CD8-positive, alpha-beta memory T cell (primary cell): Measurements from ENCODE around the gene METTL1. TPM values are rescaled to one million over a fixed set of nuclear protein-coding genes. Genes with fewer than 3 reads are reported as not detected.
"Not testable (repeated sequence)": the region's sequence is repeated elsewhere in the genome, so short reads cannot be mapped to it uniquely, and the experiment has no call there.

ENCODE experiments used
- CTCF ChIA-PET: fragments of 350-600 bp; sonication (Branson Sonifier 250); formaldehyde crosslinking; loops from one replicate; lab custom pipeline; 2021; ENCODE audit warnings: antibody characterized with exemption; lab: Charles Lee
- POLR2A ChIA-PET: fragments of 350-600 bp; sonication (Branson Sonifier 250); formaldehyde crosslinking; loops from one replicate; lab custom pipeline; 2021; ENCODE audit warnings: antibody characterized with exemption; lab: Charles Lee
- DNase-seq, 5 donors: peaks; one replicate each; pipeline versions ENCODE4 v3.0.0 to v3.0.0-alpha.2; 2020 to 2022; ENCODE audit warnings: mixed read lengths in 1 of 5
- H3K27ac ChIP-seq: one replicate; pipeline ENCODE4 v1.7.0; 2013; ENCODE audit warnings: low read depth, mild to moderate bottlenecking, low read length, moderate library complexity
- H3K27me3 ChIP-seq: 2 replicates; pipeline ENCODE4 v1.7.0; 2013; ENCODE audit warnings: low read length, mild to moderate bottlenecking; ENCODE audit not compliant: insufficient read depth, poor library complexity, severe bottlenecking
- H3K36me3 ChIP-seq: 2 replicates; pipeline ENCODE4 v1.7.0; 2013; ENCODE audit warnings: mild to moderate bottlenecking, low read length, moderate library complexity; ENCODE audit not compliant: insufficient read depth
- H3K4me1 ChIP-seq: 2 replicates; pipeline ENCODE4 v1.7.0; 2013; ENCODE audit warnings: mild to moderate bottlenecking, low read length, moderate library complexity; ENCODE audit not compliant: insufficient read depth
- H3K4me3 ChIP-seq: 2 replicates; pipeline ENCODE4 v1.7.0; 2013; ENCODE audit warnings: mild to moderate bottlenecking, low read length
- H3K9me3 ChIP-seq: 2 replicates; pipeline ENCODE4 v1.7.0; 2013; ENCODE audit warnings: mild to moderate bottlenecking, low read length
- H3K27ac Mint-ChIP-seq, 8 donors: one replicate each; pipeline ENCODE4 v1.8.0; 2020 to 2021; ENCODE audit warnings: mixed read lengths in 8 of 8, mild to moderate bottlenecking in 6 of 8, inconsistent platforms in 3 of 8, moderate library complexity in 3 of 8
- H3K27me3 Mint-ChIP-seq, 2 donors: one replicate each; pipeline ENCODE4 v1.8.0; 2020 to 2021; ENCODE audit warnings: mixed read lengths in 2 of 2, mild to moderate bottlenecking in 1 of 2, moderate library complexity in 1 of 2
- H3K36me3 Mint-ChIP-seq, 3 donors: one replicate each; pipeline ENCODE4 v1.8.0; 2020 to 2021; ENCODE audit warnings: mixed read lengths in 3 of 3, inconsistent platforms in 1 of 3, mild to moderate bottlenecking in 1 of 3
- H3K4me1 Mint-ChIP-seq, 3 donors: one replicate each; pipeline ENCODE4 v1.8.0; 2020 to 2021; ENCODE audit warnings: mixed read lengths in 3 of 3, inconsistent platforms in 1 of 3, mild to moderate bottlenecking in 1 of 3
- H3K4me3 Mint-ChIP-seq, 7 donors: one replicate each; pipeline ENCODE4 v1.8.0; 2020 to 2021; ENCODE audit warnings: mixed read lengths in 7 of 7, mild to moderate bottlenecking in 6 of 7, moderate library complexity in 4 of 7, inconsistent platforms in 2 of 7
- H3K9me3 Mint-ChIP-seq, 5 donors: one replicate each; pipeline ENCODE4 v1.8.0; 2020 to 2022; ENCODE audit warnings: mixed read lengths in 5 of 5, mild to moderate bottlenecking in 3 of 5, moderate library complexity in 2 of 5, inconsistent platforms in 1 of 5
- polyA plus RNA-seq: library from polyadenylated mRNA; unstranded; fragments of 300-500 nt; fragmentation: Illumina TruSeq; gene quantifications from one replicate; pipeline ENCODE4 v1.2.3, GENCODE V29; 2021
- total RNA-seq, 2 experiments: library from RNA; stranded (reverse); gene quantifications; one replicate each; pipeline ENCODE4 v1.2.3, GENCODE V29; 2021

The METTL1 gene
- total and polyA plus RNA-seq, 3 experiments from 2014 or later: 18.6 to 74.2 (median 69.8) TPM

- Mint-ChIP-seq H3K36me3 (peaks cover 8 to 61% (median 15%) of the 10 kb centered on the region in 3 donors), H3K9me3 (no peaks in the 10 kb centered on the region), H3K27ac (peak overlapping the region in 7 of 8 donors; percentile 40 to 85 (median 72)), H3K4me1 (peaks cover 9 to 29% (median 15%) of the 10 kb centered on the region in 3 donors), H3K27me3 (peaks cover 0 to 1% of the 10 kb centered on the region in 2 donors), H3K4me3 (peak overlapping the region in 1 of 7 donors; percentile 23)
- no peaks in the 10 kb centered on the region for H3K4me1 ChIP-seq
- no peak overlapping the region for H3K27ac ChIP-seq
- ChIA-PET CTCF (interaction anchor here (1.0 kb wide), 1 partner anchor 18 kb away, joined by 3 read pairs; no protein-coding TSS in a partner anchor), POLR2A (interaction anchor here (1.0 to 1.2 kb wide), 2 partner anchors 18 to 21 kb away, joined by 3 to 4 read pairs; partner anchors contain the start of gene TSPAN31)
- no peaks in the 10 kb centered on the region for H3K9me3 ChIP-seq
- H3K27me3 ChIP-seq: no peaks in the 10 kb centered on the region
- H3K4me3 ChIP-seq: no peak overlapping the region
- peaks cover 25% of the 10 kb centered on the region for H3K36me3 ChIP-seq
- DNase-seq: no peak
Observed at GRCh38 chr12:57723630-57723962, 48.3 kb downstream of the METTL1 start.

GRCh38 chr12:57722716-57723629 lies 48.9 kb downstream of the METTL1 start:
- Mint-ChIP-seq H3K36me3 (peaks cover 4 to 62% (median 14%) of the 10 kb centered on the region in 3 donors), H3K9me3 (no peaks in the 10 kb centered on the region), H3K27ac (peak overlapping the region; percentile 12 to 95 (median 67)), H3K27me3 (peaks cover 0 to 1% of the 10 kb centered on the region in 2 donors), H3K4me1 (peaks cover 9 to 29% (median 15%) of the 10 kb centered on the region in 3 donors), H3K4me3 (peak overlapping the region in 1 of 7 donors; percentile 23)
- ChIA-PET POLR2A (interaction anchor here (0.6 to 1.2 kb wide), 7 partner anchors 14 to 1273 kb away, joined by 3 to 7 read pairs (median 4); partner anchors contain the start of genes ARHGEF25 and TSPAN31), CTCF (no interaction called here)
- Histone ChIP-seq H3K9me3 (no peaks in the 10 kb centered on the region), H3K27me3 (no peaks in the 10 kb centered on the region), H3K4me1 (no peaks in the 10 kb centered on the region), H3K36me3 (peaks cover 30% of the 10 kb centered on the region), H3K4me3 (no peak overlapping the region), H3K27ac (no peak overlapping the region)
- DNase-seq: no peak

GRCh38 chr12:57721846-57722608 lies 49.9 kb downstream of the METTL1 start:
- H3K36me3 ChIP-seq: peaks cover 31% of the 10 kb centered on the region
- H3K27me3 Mint-ChIP-seq, H3K27ac ChIP-seq, H3K4me1 ChIP-seq, H3K4me3 Mint-ChIP-seq, H3K27me3 ChIP-seq, CTCF ChIA-PET, H3K9me3 ChIP-seq, H3K9me3 Mint-ChIP-seq, H3K4me3 ChIP-seq, DNase-seq: not testable (repeated sequence)
- H3K27ac Mint-ChIP-seq: peak overlapping the region in 4 of 8 donors; percentile 10 to 85 (median 45)
- H3K4me1 Mint-ChIP-seq: peaks cover 9 to 29% (median 15%) of the 10 kb centered on the region in 3 donors
- POLR2A ChIA-PET: interaction anchor here (0.6 to 1.2 kb wide), 4 partner anchors 15 to 148 kb away, joined by 3 to 5 read pairs (median 3); partner anchors contain the start of gene TSPAN31
- peaks cover 4 to 59% (median 14%) of the 10 kb centered on the region in 3 donors for H3K36me3 Mint-ChIP-seq

GRCh38 chr12:57720606-57721595 lies 51.0 kb downstream of the METTL1 start:
- H3K27ac Mint-ChIP-seq: peak overlapping the region in 4 of 8 donors; percentile 36 to 81 (median 62)
- peaks cover 4 to 63% (median 15%) of the 10 kb centered on the region in 3 donors for H3K36me3 Mint-ChIP-seq
- Histone ChIP-seq H3K27me3 (no peaks in the 10 kb centered on the region), H3K9me3 (no peaks in the 10 kb centered on the region), H3K36me3 (peaks cover 42% of the 10 kb centered on the region), H3K4me1 (no peaks in the 10 kb centered on the region), H3K4me3 (no peak overlapping the region), H3K27ac (no peak overlapping the region)
- ChIA-PET CTCF (interaction anchor here (1.0 to 2.2 kb wide), 3 partner anchors 21 to 262 kb away, joined by 3 to 8 read pairs (median 4); partner anchors contain the start of gene B4GALNT1), POLR2A (interaction anchor here (1.2 kb wide), 1 partner anchor 24 kb away, joined by 3 read pairs; the partner anchor contains the start of gene TSPAN31)
- H3K4me1 Mint-ChIP-seq: peaks cover 9 to 29% (median 15%) of the 10 kb centered on the region in 3 donors
- no peaks in the 10 kb centered on the region for H3K9me3 Mint-ChIP-seq
- no peaks in the 10 kb centered on the region for H3K27me3 Mint-ChIP-seq
- no peak overlapping the region for H3K4me3 Mint-ChIP-seq
- DNase-seq: no peak

GRCh38 chr12:57719777-57720605 lies 51.9 kb downstream of the METTL1 start:
- Histone ChIP-seq H3K27ac (no peak overlapping the region), H3K4me3 (no peak overlapping the region), H3K4me1 (no peaks in the 10 kb centered on the region), H3K36me3 (peaks cover 48% of the 10 kb centered on the region), H3K9me3 (no peaks in the 10 kb centered on the region), H3K27me3 (no peaks in the 10 kb centered on the region)
- CTCF ChIA-PET: interaction anchor here (1.0 to 2.2 kb wide), 3 partner anchors 21 to 261 kb away, joined by 3 to 8 read pairs (median 4); partner anchors contain the start of gene B4GALNT1
- Mint-ChIP-seq H3K4me1 (peaks cover 5 to 26% (median 14%) of the 10 kb centered on the region in 3 donors), H3K9me3 (no peaks in the 10 kb centered on the region), H3K4me3 (no peak overlapping the region), H3K27me3 (no peaks in the 10 kb centered on the region), H3K36me3 (peaks cover 4 to 66% (median 17%) of the 10 kb centered on the region in 3 donors), H3K27ac (peak overlapping the region in 5 of 8 donors; percentile 5 to 81 (median 70))
- POLR2A ChIA-PET: interaction anchor here (0.6 to 1.2 kb wide), 2 partner anchors 25 to 417 kb away, joined by 3 to 6 read pairs; partner anchors contain the start of gene TSPAN31
- no peak for DNase-seq

GRCh38 chr12:57718641-57719528 lies 53.0 kb downstream of the METTL1 start:
- H3K27ac Mint-ChIP-seq: peak overlapping the region in 6 of 8 donors; percentile 26 to 83 (median 59)

More at GRCh38 chr12:57718641-57719528, 53.0 kb downstream of the METTL1 start:
- Histone ChIP-seq H3K9me3 (no peaks in the 10 kb centered on the region), H3K36me3 (peaks cover 52% of the 10 kb centered on the region), H3K27ac (no peak overlapping the region), H3K27me3 (no peaks in the 10 kb centered on the region), H3K4me1 (no peaks in the 10 kb centered on the region), H3K4me3 (no peak overlapping the region)
- DNase-seq: no peak
- H3K9me3 Mint-ChIP-seq: no peaks in the 10 kb centered on the region
- ChIA-PET CTCF (interaction anchor here (1.4 to 2.2 kb wide), 2 partner anchors 23 to 25 kb away, joined by 4 to 8 read pairs; partner anchors contain the start of gene OS9), POLR2A (interaction anchor here (1.2 kb wide), 1 partner anchor 26 kb away, joined by 3 read pairs; the partner anchor contains the start of gene TSPAN31)
- H3K4me3 Mint-ChIP-seq: no peak overlapping the region
- H3K27me3 Mint-ChIP-seq: no peaks in the 10 kb centered on the region
- peaks cover 0 to 15% (median 8%) of the 10 kb centered on the region in 3 donors for H3K4me1 Mint-ChIP-seq
- H3K36me3 Mint-ChIP-seq: peaks cover 4 to 67% (median 17%) of the 10 kb centered on the region in 3 donors
